PFSK-1 (cell line): ENCODE data around the gene MSS51.

Experiments used
- SIN3A ChIP-seq: IDR thresholded peaks from 2 replicates; pipeline ENCODE4 v1.6.1; 2012; ENCODE audit warnings: mild to moderate bottlenecking, low read length, moderate library complexity, borderline replicate concordance; ENCODE audit not compliant: insufficient read depth
- TF ChIP-seq, protein P1 (sequence below), 2 experiments: IDR thresholded peaks; 2 replicates each; pipeline versions ENCODE4 v1.6.1 to v1.8.0; 2011 to 2012; ENCODE audit warnings: low read depth in 2 of 2, low read length in 2 of 2, control low read depth in 1 of 2, inconsistent platforms in 1 of 2, mild to moderate bottlenecking in 1 of 2, moderate library complexity in 1 of 2; ENCODE audit not compliant: insufficient read depth in 1 of 2

- TF ChIP-seq, protein P1, sequence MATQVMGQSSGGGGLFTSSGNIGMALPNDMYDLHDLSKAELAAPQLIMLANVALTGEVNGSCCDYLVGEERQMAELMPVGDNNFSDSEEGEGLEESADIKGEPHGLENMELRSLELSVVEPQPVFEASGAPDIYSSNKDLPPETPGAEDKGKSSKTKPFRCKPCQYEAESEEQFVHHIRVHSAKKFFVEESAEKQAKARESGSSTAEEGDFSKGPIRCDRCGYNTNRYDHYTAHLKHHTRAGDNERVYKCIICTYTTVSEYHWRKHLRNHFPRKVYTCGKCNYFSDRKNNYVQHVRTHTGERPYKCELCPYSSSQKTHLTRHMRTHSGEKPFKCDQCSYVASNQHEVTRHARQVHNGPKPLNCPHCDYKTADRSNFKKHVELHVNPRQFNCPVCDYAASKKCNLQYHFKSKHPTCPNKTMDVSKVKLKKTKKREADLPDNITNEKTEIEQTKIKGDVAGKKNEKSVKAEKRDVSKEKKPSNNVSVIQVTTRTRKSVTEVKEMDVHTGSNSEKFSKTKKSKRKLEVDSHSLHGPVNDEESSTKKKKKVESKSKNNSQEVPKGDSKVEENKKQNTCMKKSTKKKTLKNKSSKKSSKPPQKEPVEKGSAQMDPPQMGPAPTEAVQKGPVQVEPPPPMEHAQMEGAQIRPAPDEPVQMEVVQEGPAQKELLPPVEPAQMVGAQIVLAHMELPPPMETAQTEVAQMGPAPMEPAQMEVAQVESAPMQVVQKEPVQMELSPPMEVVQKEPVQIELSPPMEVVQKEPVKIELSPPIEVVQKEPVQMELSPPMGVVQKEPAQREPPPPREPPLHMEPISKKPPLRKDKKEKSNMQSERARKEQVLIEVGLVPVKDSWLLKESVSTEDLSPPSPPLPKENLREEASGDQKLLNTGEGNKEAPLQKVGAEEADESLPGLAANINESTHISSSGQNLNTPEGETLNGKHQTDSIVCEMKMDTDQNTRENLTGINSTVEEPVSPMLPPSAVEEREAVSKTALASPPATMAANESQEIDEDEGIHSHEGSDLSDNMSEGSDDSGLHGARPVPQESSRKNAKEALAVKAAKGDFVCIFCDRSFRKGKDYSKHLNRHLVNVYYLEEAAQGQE (IDR thresholded peaks at IDR 0.05; ENCODE audit: insufficient read depth in 1 of 2, low read depth in 2 of 2, low read length in 2 of 2) = no peak
- TF ChIP-seq SIN3A = no peak
Observed at GRCh38 chr10:73405556-73405955, 27.8 kb downstream of the MSS51 start.
